HepG2 (cell line): ENCODE measurements around the gene ZNHIT1. TPM values are rescaled to one million over a fixed set of nuclear protein-coding genes. Genes with fewer than 3 reads are reported as not detected.
A peak's percentile ranks its signal among the peaks of the same experiment; 100 is the strongest.

Experiments
- CAMTA2 ChIP-seq: sonication (generic); formaldehyde crosslinking; IDR thresholded peaks from 2 replicates; pipeline ENCODE4 v1.4.0; 2020; ENCODE audit warnings: mild to moderate bottlenecking, missing genetic modification reagents, borderline replicate concordance
- FOXJ3 ChIP-seq: sonication (generic); formaldehyde crosslinking; IDR thresholded peaks from 2 replicates; pipeline ENCODE4 v1.4.0; 2020; ENCODE audit warnings: missing genetic modification reagents, mild to moderate bottlenecking, borderline replicate concordance
- FOXO1 ChIP-seq: sonication (generic); formaldehyde crosslinking; IDR thresholded peaks from 2 replicates; pipeline ENCODE4 v1.4.0; 2020; ENCODE audit warnings: missing genetic modification reagents
- GATA4 ChIP-seq: sonication (generic); IDR thresholded peaks from 2 replicates; pipeline ENCODE4 v1.6.1; 2016; ENCODE audit warnings: antibody characterized with exemption, low read depth, borderline replicate concordance
- HMGXB4 ChIP-seq, 2 experiments: sonication (generic) in 1 of 2; formaldehyde crosslinking in 1 of 2; IDR thresholded peaks; 2 replicates each; pipeline versions ENCODE4 v1.4.0 to v1.6.1; 2018 to 2020; ENCODE audit warnings: missing genetic modification reagents in 2 of 2, borderline replicate concordance in 1 of 2, low read depth in 1 of 2, mild to moderate bottlenecking in 1 of 2, missing biosample characterization in 1 of 2
- KLF12 ChIP-seq: sonication (generic); formaldehyde crosslinking; IDR thresholded peaks from 2 replicates; pipeline ENCODE4 v1.4.0; 2020; ENCODE audit warnings: missing genetic modification reagents, borderline replicate concordance
- MXD4 ChIP-seq: IDR thresholded peaks from 2 replicates; pipeline ENCODE4 v1.6.1; 2016; ENCODE audit warnings: mild to moderate bottlenecking, missing biosample characterization, missing genetic modification reagents
- PAF1 ChIP-seq: IDR thresholded peaks from 2 replicates; pipeline ENCODE4 v1.6.1; 2016; ENCODE audit warnings: missing genetic modification reagents, missing compliant biosample characterization
- SKIL ChIP-seq: sonication (generic); formaldehyde crosslinking; IDR thresholded peaks from 2 replicates; pipeline ENCODE4 v1.8.0; 2022; ENCODE audit warnings: missing genetic modification reagents, mild to moderate bottlenecking, moderate library complexity, borderline replicate concordance
- SP2 ChIP-seq: sonication (generic); formaldehyde crosslinking; IDR thresholded peaks from 2 replicates; pipeline ENCODE4 v1.5.1; 2020; ENCODE audit warnings: mild to moderate bottlenecking, missing genetic modification reagents
- SP4 ChIP-seq: sonication (generic); formaldehyde crosslinking; IDR thresholded peaks from 2 replicates; pipeline ENCODE4 v1.8.1; 2023; ENCODE audit warnings: mild to moderate bottlenecking, missing genetic modification reagents
- SRSF1 ChIP-seq: fragments of 200-400 bp; formaldehyde crosslinking; optimal IDR thresholded peaks from 2 replicates; pipeline ENCODE3; 2017; ENCODE audit warnings: mild to moderate bottlenecking, low read depth, low read length, moderate library complexity
- TAF15 ChIP-seq: fragments of 200-400 bp; formaldehyde crosslinking; IDR thresholded peaks from one replicate; pipeline ENCODE4 v1.6.1; 2018; ENCODE audit warnings: mild to moderate bottlenecking, low read depth, low read length; ENCODE audit not compliant: poor library complexity, severe bottlenecking
- TCF12 ChIP-seq, 2 experiments: fragments of 450-650 bp in 1 of 2; sonication (generic) in 1 of 2; formaldehyde crosslinking in 1 of 2; IDR thresholded peaks; 2 replicates each; pipeline versions ENCODE4 v1.6.1 to v1.8.0; 2017 to 2022; ENCODE audit warnings: antibody characterized with exemption in 1 of 2, mild to moderate bottlenecking in 1 of 2, missing genetic modification reagents in 1 of 2, moderate library complexity in 1 of 2
- ZBED4 ChIP-seq: sonication (generic); formaldehyde crosslinking; IDR thresholded peaks from 2 replicates; pipeline ENCODE4 v1.4.0; 2020; ENCODE audit warnings: missing genetic modification reagents, borderline replicate concordance
- ZEB1 ChIP-seq: IDR thresholded peaks from 2 replicates; pipeline ENCODE4 v1.6.1; 2012; ENCODE audit warnings: mild to moderate bottlenecking, low read depth, inconsistent platforms; ENCODE audit not compliant: insufficient replicate concordance
- ZNF12 ChIP-seq: sonication (generic); formaldehyde crosslinking; IDR thresholded peaks from 2 replicates; pipeline ENCODE4 v1.5.0; 2020; ENCODE audit warnings: missing genetic modification reagents
- ZNF253 ChIP-seq: sonication (generic); formaldehyde crosslinking; IDR thresholded peaks from 2 replicates; pipeline ENCODE4 v1.8.0; 2022; ENCODE audit warnings: mild to moderate bottlenecking, missing genetic modification reagents, borderline replicate concordance
- ZNF746 ChIP-seq: sonication (generic); formaldehyde crosslinking; IDR thresholded peaks from 2 replicates; pipeline ENCODE4 v1.8.0; 2022; ENCODE audit warnings: mild to moderate bottlenecking, missing genetic modification reagents
- ZSCAN9 ChIP-seq: IDR thresholded peaks from 2 replicates; pipeline ENCODE4 v1.6.1; 2016; ENCODE audit warnings: borderline replicate concordance
- polyA plus RNA-seq, 8 experiments: library from polyadenylated mRNA; depleted of rRNA in 3 of 8; stranded (reverse) in 7 of 8; unstranded in 1 of 8; fragments of >200 nt; fragmentation: Illumina TruSeq in 4 of 8; extraction: Trizol in 4 of 8; gene quantifications; 2 replicates each; pipeline versions ENCODE4 v1.2.1 to v1.2.3, GENCODE V29; 2011 to 2016; ENCODE audit warnings: low read depth in 4 of 8, missing spikeins in 1 of 8, mixed read lengths in 1 of 8; ENCODE audit not compliant: insufficient read depth in 1 of 8
- total RNA-seq, 5 experiments: library from RNA; depleted of rRNA; stranded (reverse); fragments of >200 nt; fragmentation: Illumina TruSeq; extraction: Trizol; gene quantifications; 2 replicates each; pipeline ENCODE4 v1.2.3, GENCODE V29; 2016; ENCODE audit warnings: low read depth in 1 of 5

Gene ZNHIT1
- total and polyA plus RNA-seq, 2 of the 13 experiments (the other 11 are each of a cell fraction or from before 2014, with no cell fraction given), result 32.5 to 64.5 TPM

DNA sequence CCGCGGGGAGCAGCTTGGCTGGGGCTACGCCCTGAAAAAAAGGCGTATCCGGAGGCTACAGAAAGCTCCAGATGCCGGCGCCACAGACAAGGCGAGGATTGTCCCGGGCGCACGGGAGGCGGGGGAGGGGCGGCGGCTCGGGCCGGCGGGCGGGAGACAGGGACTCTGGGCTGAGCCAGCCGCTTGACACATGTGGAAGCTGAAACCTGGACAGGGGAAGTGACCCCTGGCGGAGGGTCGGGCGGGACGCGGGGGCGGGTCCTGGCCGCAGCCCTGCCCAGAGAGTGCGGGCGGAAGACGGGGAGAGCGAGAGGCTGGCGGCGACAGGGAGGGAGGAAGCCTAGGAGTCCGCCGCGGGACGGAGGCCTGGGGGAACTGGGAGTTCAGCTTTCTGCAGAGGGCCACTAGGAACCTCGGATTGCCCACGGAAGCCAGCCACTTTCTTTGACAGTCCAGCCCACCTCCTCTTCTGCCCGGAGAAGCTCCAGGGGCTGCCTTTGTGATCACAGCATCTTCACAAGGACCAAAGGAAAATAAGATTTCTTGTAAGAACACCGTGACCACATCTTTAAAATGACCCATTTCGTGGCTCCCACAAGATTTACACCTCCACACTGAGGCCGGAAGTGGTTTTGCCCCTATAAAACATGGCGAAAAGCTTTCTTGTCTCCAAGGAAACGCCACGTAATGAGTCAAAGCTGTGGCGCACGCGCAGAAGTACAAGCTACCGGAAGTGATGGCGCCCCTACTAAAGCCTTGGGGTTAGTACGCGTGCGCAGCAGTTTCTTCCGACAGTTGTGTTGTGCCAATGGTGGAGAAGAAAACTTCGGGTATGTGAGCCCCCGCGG is at the start of gene ZNHIT1, which contains the start of gene PLOD3 (continued):
- TF ChIP-seq ZEB1 (peak; percentile 22), ZBED4 (peak; percentile 39; the same call in 1 of the 2 replicates), FOXJ3 (CRISPR knock-in tag) (peak; percentile 38; the same call in 1 of the 2 replicates), GATA4 (0 out of 2 replicates have a peak, but pooled peaks have one; percentile 23), MXD4 (CRISPR knock-in tag) (peak; percentile 75), ZSCAN9 (0 out of 2 replicates have a peak, but pooled peaks have one; percentile 17), TCF12 (IDR thresholded peaks at IDR 0.05) (no peak), TCF12 (CRISPR knock-in tag; IDR thresholded peaks at IDR 0.05) (peak; percentile 70; the same call in 1 of the 2 replicates), FOXO1 (CRISPR knock-in tag) (no peak), SKIL (CRISPR knock-in tag) (peak; percentile 76), HMGXB4 (CRISPR knock-in tag; IDR thresholded peaks at IDR 0.05; ENCODE audit: borderline replicate concordance in 1 of 2, low read depth in 1 of 2) (peak; percentile 25 to 63; a peak in 1 of 4 replicates), KLF12 (CRISPR knock-in tag) (peak; percentile 62; the same call in 1 of the 2 replicates), SRSF1 (peak; percentile 37), TAF15 (no peak), SP2 (CRISPR knock-in tag) (peak; percentile 25; the same call in 1 of the 2 replicates), ZNF746 (CRISPR knock-in tag) (0 out of 2 replicates have a peak, but pooled peaks have one; percentile 26), ZNF253 (CRISPR knock-in tag) (no peak), SP4 (CRISPR knock-in tag) (no peak), PAF1 (no peak), CAMTA2 (CRISPR knock-in tag) (no peak), ZNF12 (CRISPR knock-in tag) (no peak)
